RPMI8226 (cell line): ENCODE measurements around the gene CEP128.

Source experiments
- DNase-seq: peaks from one replicate; pipeline ENCODE4 v3.0.0-alpha.2; 2015

The CEP128 gene

GRCh38 chr14:80868260-80868659, 73.3 kb downstream of the CEP128 start:
- no peak for DNase-seq

- DNase-seq = no peak
Observed at GRCh38 chr14:80867798-80868197, 73.7 kb downstream of the CEP128 start.

- DNase-seq = no peak
Observed at GRCh38 chr14:80867091-80867490, 74.4 kb downstream of the CEP128 start.

GRCh38 chr14:80865565-80865964, 76.0 kb downstream of the CEP128 start:
- DNase-seq = no peak

- DNase-seq = no peak
Observed at GRCh38 chr14:80862983-80863382, 78.6 kb downstream of the CEP128 start.

- no peak for DNase-seq
Observed at GRCh38 chr14:80862541-80862940, 79.0 kb downstream of the CEP128 start.

- DNase-seq = no peak
Observed at GRCh38 chr14:80850197-80850814, 91.2 kb downstream of the CEP128 start.

- no peak for DNase-seq
Observed at GRCh38 chr14:80847070-80847469, 94.5 kb downstream of the CEP128 start.

GRCh38 chr14:80845856-80846255, 95.7 kb downstream of the CEP128 start:
- no peak for DNase-seq

GRCh38 chr14:80844872-80845271, 96.7 kb downstream of the CEP128 start:
- no peak for DNase-seq

GRCh38 chr14:80839743-80840142, 101.8 kb downstream of the CEP128 start:
- no peak for DNase-seq

GRCh38 chr14:80809663-80810062, 131.9 kb downstream of the CEP128 start:
- DNase-seq = no peak

GRCh38 chr14:80805136-80805535, 136.4 kb downstream of the CEP128 start:
- DNase-seq = no peak

GRCh38 chr14:80798878-80799277, 142.7 kb downstream of the CEP128 start:
- DNase-seq = no peak

GRCh38 chr14:80798211-80798610, 143.3 kb downstream of the CEP128 start:
- DNase-seq = no peak

GRCh38 chr14:80792771-80793170, 148.8 kb downstream of the CEP128 start:
- no peak for DNase-seq

- DNase-seq = no peak
Observed at GRCh38 chr14:80787876-80788275, 153.7 kb downstream of the CEP128 start.

- DNase-seq = no peak
Observed at GRCh38 chr14:80784820-80785219, 156.7 kb downstream of the CEP128 start.

GRCh38 chr14:80781972-80782367, 159.6 kb downstream of the CEP128 start:
- DNase-seq = no peak

GRCh38 chr14:80780500-80780899, 161.0 kb downstream of the CEP128 start:
- no peak for DNase-seq

- no peak for DNase-seq
Observed at GRCh38 chr14:80776657-80777056, 164.9 kb downstream of the CEP128 start.

GRCh38 chr14:80776186-80776585, 165.4 kb downstream of the CEP128 start:
- DNase-seq = no peak

- no peak for DNase-seq
Observed at GRCh38 chr14:80772504-80772903, 169.0 kb downstream of the CEP128 start.

- no peak for DNase-seq
Observed at GRCh38 chr14:80771201-80771600, 170.3 kb downstream of the CEP128 start.

GRCh38 chr14:80770114-80770908, 171.2 kb downstream of the CEP128 start:
- DNase-seq = no peak
